ENCODE results near the gene TBPL2. TPM values are rescaled to one million over a fixed set of nuclear protein-coding genes. Genes with fewer than 3 reads are reported as not detected.

The TBPL2 gene
- total RNA-seq, 1 experiment from 2014 or later: not detected

DNA sequence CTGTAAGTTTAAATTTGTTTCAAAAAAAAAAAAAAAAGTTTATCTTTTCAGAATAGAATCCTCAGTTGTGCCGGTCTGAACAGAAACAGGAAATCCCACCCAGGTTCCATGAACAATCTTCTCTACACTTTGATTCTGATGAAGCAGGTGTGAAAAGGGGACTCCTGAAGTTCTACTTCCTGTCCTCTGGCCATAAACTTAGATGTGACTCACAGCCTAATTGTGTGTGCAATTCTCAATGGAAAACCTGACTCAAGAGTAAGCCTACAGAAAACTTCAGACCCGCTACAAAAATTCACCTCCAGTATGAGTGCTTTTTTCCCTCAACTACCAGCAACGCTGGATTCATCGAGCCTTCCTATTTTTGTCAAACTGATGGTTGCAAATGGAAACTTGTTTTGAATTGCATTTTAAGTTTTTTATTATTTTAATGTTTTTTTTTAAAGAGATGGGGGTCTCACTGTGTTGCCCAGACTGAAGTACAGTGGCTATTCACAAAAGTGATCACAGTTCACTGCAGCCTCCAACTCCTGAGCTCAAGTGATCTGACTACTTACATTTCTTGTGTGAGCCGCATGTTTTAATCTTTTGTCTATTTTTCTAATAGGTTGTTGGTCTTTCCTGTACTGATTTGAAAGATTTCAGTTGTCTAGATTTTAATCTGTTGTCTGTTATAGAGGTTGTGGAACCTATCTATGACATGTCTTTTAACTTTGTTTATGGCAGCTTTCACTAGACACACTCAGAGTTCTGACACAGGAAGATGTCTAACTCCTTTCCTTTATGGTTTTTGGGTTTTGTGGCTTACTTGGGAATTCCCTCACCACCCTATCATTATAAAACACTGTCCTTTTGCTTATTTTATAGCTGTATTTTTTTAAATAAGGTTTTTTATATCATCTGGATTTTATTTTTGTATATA is 66.4 kb downstream of the TBPL2 start:
- DNase-seq (ENCODE audit: unreplicated experiment): peak; percentile 38
- Mint-ChIP-seq H3K36me3 (ENCODE audit: insufficient read depth, unreplicated experiment) (peaks cover 49% of the 10 kb centered on the region), H3K27ac (ENCODE audit: low read depth, unreplicated experiment) (no peak overlapping the region), H3K4me1 (ENCODE audit: insufficient read depth, unreplicated experiment) (no peaks in the 10 kb centered on the region), H3K4me3 (ENCODE audit: unreplicated experiment) (no peak overlapping the region), H3K27me3 (ENCODE audit: insufficient read depth, unreplicated experiment) (no peaks in the 10 kb centered on the region), H3K9me3 (ENCODE audit: unreplicated experiment) (no peaks in the 10 kb centered on the region)
- POLR2A ChIA-PET: interaction anchor here (0.6 to 1.5 kb wide), 3 partner anchors 13 to 67 kb away, joined by 3 to 5 read pairs (median 4); partner anchors contain the start of gene ATG14
- CTCF ChIA-PET: interaction anchor here (0.6 to 2.1 kb wide), 3 partner anchors 12 to 122 kb away, joined by 3 to 10 read pairs (median 3); no protein-coding TSS in a partner anchor
- TF ChIP-seq, protein P1, sequence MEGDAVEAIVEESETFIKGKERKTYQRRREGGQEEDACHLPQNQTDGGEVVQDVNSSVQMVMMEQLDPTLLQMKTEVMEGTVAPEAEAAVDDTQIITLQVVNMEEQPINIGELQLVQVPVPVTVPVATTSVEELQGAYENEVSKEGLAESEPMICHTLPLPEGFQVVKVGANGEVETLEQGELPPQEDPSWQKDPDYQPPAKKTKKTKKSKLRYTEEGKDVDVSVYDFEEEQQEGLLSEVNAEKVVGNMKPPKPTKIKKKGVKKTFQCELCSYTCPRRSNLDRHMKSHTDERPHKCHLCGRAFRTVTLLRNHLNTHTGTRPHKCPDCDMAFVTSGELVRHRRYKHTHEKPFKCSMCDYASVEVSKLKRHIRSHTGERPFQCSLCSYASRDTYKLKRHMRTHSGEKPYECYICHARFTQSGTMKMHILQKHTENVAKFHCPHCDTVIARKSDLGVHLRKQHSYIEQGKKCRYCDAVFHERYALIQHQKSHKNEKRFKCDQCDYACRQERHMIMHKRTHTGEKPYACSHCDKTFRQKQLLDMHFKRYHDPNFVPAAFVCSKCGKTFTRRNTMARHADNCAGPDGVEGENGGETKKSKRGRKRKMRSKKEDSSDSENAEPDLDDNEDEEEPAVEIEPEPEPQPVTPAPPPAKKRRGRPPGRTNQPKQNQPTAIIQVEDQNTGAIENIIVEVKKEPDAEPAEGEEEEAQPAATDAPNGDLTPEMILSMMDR (IDR thresholded peaks at IDR 0.05; ENCODE audit: unreplicated experiment): no peak
- intact Hi-C loops (cut with micrococcal nuclease): no loop called here
- no TSS peak for BruUV-seq (replicated peaks)

DNA sequence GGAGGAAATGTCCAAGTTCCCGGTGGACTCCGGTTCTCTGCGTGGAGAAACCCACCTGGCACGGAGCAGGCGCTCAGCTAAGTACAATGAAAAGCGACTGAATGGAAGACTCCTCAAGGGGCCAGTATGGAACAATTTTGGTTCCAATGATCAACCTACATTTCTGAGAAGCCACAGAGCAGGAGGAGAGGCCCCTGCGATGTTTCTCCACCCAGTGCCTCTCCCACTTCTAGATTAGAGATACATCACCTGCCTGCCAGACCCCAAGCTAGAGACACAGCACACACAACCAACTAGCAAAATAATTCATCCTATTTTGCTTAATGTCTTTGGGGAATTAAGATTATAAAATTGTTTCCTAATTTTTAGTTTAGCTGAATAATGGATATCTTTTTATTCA is 67.6 kb downstream of the TBPL2 start:
- Mint-ChIP-seq H3K4me3 (ENCODE audit: unreplicated experiment) (no peak overlapping the region), H3K36me3 (ENCODE audit: insufficient read depth, unreplicated experiment) (peaks cover 45% of the 10 kb centered on the region), H3K27me3 (ENCODE audit: insufficient read depth, unreplicated experiment) (no peaks in the 10 kb centered on the region), H3K4me1 (ENCODE audit: insufficient read depth, unreplicated experiment) (no peaks in the 10 kb centered on the region), H3K9me3 (ENCODE audit: unreplicated experiment) (no peaks in the 10 kb centered on the region), H3K27ac (ENCODE audit: low read depth, unreplicated experiment) (no peak overlapping the region)
- BruUV-seq (replicated peaks): no TSS peak
- TF ChIP-seq, protein P1 (IDR thresholded peaks at IDR 0.05; ENCODE audit: unreplicated experiment): no peak
- POLR2A ChIA-PET: interaction anchor here (0.6 to 1.1 kb wide), 2 partner anchors 24 to 100 kb away, joined by 3 read pairs; no protein-coding TSS in a partner anchor
- CTCF ChIA-PET: interaction anchor here (0.6 kb wide), 1 partner anchor 18 kb away, joined by 4 read pairs; no protein-coding TSS in a partner anchor
- DNase-seq (ENCODE audit: unreplicated experiment): no peak
- intact Hi-C loops (cut with micrococcal nuclease): no loop called here

DNA sequence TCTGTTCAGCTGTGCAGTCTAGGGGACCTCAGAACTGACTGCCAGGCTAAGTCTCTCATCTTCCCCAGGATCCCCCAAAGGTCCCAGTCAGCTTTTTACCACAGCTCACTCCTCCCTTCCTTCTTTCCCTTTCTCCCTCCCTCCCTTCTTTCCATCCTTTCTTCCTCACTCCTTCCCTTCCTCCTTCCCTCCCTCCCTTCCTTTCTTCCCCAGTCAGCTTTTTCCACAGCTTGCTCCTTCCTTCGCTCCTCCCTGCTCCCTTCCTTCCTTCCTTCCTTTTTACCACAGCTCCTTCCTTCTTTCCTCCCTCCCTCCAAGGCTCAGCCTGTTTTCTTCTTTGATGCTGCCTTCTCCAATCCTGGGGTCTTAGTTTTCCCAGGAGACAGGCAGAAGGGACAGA is 68.0 kb downstream of the TBPL2 start:
- CTCF ChIA-PET: interaction anchor here (0.9 kb wide), 1 partner anchor 159 kb away, joined by 3 read pairs; no protein-coding TSS in a partner anchor
- TF ChIP-seq, protein P1 (IDR thresholded peaks at IDR 0.05; ENCODE audit: unreplicated experiment): no peak
- BruUV-seq (replicated peaks): no TSS peak
- intact Hi-C loops (cut with micrococcal nuclease): no loop called here
- no peaks in the 10 kb centered on the region for H3K4me1 Mint-ChIP-seq (ENCODE audit: insufficient read depth, unreplicated experiment)
- peaks cover 46% of the 10 kb centered on the region for H3K36me3 Mint-ChIP-seq (ENCODE audit: insufficient read depth, unreplicated experiment)
- no peak overlapping the region for H3K4me3 Mint-ChIP-seq (ENCODE audit: unreplicated experiment)
- no peak for DNase-seq (ENCODE audit: unreplicated experiment)
- no peaks in the 10 kb centered on the region for H3K9me3 Mint-ChIP-seq (ENCODE audit: unreplicated experiment)
- POLR2A ChIA-PET: interaction anchor here (0.6 to 1.1 kb wide), 2 partner anchors 24 to 100 kb away, joined by 3 read pairs; no protein-coding TSS in a partner anchor
- no peak overlapping the region for H3K27ac Mint-ChIP-seq (ENCODE audit: low read depth, unreplicated experiment)
- H3K27me3 Mint-ChIP-seq (ENCODE audit: insufficient read depth, unreplicated experiment): no peaks in the 10 kb centered on the region

DNA sequence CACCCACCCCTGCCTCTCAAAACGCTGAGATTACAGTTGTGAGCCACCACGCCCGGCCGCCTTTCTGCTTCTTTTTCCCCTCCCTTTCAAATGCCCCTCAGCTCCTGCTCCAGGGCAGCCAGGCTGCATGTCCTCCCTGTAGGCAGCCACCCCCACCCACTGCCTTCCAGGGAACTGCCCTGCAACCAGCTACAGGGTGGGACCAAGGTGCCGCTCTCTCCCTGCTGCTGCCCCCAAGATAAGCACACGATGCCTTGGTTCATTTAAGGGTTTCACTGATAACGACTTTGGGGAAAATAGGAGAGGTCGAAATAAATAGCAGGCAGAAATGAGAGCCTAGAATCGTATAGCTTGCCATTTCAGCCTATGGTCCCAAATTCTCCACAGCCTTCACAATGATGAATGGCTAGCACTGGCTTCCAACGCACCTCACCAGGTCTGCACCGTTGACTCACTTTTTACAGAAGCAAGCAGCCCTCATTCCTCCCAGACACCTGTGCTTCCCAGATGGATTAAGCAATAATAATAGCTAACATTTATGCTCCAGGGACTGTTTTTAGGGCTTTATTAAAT is 69.4 kb downstream of the TBPL2 start:
- no TSS peak for BruUV-seq (replicated peaks)
- Mint-ChIP-seq H3K4me3 (ENCODE audit: unreplicated experiment) (no peak overlapping the region), H3K36me3 (ENCODE audit: insufficient read depth, unreplicated experiment) (peaks cover 46% of the 10 kb centered on the region), H3K27ac (ENCODE audit: low read depth, unreplicated experiment) (no peak overlapping the region), H3K4me1 (ENCODE audit: insufficient read depth, unreplicated experiment) (peaks cover 5% of the 10 kb centered on the region), H3K27me3 (ENCODE audit: insufficient read depth, unreplicated experiment) (no peaks in the 10 kb centered on the region), H3K9me3 (ENCODE audit: unreplicated experiment) (no peaks in the 10 kb centered on the region)
- CTCF ChIA-PET: no interaction called here
- POLR2A ChIA-PET: interaction anchor here (0.6 to 1.2 kb wide), 2 partner anchors 39 to 64 kb away, joined by 3 read pairs; no protein-coding TSS in a partner anchor
- TF ChIP-seq, protein P1 (IDR thresholded peaks at IDR 0.05; ENCODE audit: unreplicated experiment): no peak
- intact Hi-C loops (cut with micrococcal nuclease): no loop called here
- no peak for DNase-seq (ENCODE audit: unreplicated experiment)
